GM21423 (cell line): ENCODE measurements around the gene DOCK3.

ENCODE experiments used
- ATAC-seq: cut with Tn5 transposase; IDR thresholded peaks from one replicate; pipeline ENCODE4 v1.9.1; 2021; ENCODE audit warnings: mild to moderate bottlenecking, moderate library complexity; ENCODE audit not compliant: unreplicated experiment

DOCK3 gene

DNA sequence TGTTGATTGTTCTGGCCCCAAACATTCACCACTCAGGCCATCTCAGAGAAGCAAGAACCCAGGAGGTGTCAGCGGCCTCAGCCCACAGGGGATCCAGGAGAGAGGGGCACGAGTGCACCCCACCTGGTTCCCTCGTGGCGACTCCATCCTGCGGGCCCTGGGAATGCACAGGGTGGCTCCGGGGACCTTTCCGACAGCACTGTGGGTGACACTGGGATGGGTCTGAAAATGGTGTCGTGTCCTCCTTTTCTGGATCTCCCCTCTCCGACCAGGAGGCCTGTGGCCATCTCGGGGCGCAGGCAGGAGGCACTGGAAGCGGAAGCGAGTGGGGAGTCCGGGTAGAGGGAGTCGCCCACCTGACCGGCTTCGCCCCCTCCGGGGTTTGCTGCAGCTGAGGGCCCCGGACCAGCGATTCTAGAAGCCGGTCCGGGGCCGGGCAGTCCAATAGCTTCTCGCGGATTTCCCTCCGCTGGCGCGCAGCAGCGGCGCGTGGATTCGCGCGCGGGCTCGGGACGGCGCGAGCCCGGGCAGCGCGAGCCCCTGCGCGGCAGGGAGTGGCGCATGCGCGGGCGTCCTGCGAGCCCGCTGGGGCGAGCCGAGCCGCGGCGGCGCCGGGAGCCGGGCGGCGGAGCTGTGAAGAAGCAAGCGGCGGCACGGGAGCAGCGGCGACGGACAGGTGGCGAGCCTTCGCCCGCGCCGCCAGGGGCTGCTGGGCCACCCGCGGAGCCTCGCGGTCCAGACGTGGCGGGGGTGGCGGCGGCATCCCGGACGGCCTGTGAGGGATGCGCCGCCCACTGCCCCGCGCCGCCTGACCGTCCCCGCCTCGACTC lies at the start of gene DOCK3:
TSS of gene DOCK3 (plus strand) at position 579 of the 830 bp plus-strand sequence. CDS start 337 bp downstream, outside the sequence.
- ATAC-seq, result no peak

DNA sequence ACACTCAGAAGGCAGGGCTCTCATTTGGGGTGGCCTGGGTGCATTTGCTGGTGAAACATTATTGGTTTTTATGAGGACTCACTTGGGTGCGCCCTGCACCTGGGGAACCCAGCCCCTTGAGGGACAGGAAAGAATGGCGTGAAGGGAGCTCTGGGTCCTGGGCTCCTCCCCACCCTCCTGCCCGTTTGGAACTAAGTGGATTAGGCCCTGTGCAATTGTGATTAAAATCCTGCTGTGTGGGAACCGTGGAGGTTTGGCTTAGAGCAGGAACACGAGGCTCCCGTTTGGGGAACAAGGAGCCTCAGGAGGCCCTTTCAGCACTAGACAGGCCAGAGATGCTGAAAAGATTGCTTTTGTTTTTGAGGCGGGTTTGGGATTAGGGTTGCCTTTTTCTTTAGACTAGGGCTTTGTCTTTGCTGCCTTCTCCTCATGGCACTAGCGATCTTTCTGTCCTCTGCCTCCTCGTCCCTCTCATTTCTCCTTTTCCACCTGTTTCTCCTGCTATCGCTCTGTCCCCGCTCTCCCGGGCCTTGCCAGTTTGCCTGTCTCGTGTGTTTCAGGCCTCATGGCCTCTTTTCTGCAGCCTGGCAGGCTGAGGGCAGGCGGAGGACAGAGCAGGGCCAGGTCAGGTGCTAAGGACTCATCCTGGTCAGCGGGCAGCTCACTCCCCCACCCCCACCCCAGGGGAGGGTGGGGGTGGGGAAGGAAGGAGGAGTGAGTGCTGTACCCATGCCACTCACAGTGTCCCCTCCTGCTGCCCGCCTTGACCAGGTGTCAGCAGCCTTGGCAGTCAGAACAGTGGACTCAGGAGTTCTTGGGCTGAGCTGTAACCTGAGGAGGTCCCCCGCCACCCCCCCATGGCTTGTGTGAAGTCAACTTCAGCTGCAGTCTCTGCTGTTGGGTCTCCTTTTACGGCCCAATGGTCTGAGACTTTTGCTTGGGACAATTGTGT lies 49.2 kb upstream of the DOCK3 start:
- ATAC-seq, result no peak

DNA sequence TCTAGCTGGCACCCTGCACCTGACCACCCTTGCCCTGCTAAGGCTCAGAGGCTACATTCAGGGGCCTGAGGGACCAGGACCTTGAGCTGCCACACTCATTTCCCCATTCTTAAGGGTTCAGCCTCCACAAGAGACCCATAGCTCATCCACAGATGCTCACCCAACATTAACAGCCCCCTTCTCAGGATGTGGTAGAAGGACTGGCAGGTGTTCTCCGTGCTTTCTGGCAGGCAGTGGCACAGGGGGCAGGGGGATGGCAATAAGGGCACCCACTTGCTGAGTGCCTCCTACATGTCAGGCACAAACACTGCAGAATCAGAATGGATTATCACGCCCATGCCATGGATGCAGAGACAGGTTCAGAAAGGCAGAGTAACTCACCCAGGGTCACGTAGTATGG lies 48.3 kb upstream of the DOCK3 start:
- ATAC-seq, result no peak

DNA sequence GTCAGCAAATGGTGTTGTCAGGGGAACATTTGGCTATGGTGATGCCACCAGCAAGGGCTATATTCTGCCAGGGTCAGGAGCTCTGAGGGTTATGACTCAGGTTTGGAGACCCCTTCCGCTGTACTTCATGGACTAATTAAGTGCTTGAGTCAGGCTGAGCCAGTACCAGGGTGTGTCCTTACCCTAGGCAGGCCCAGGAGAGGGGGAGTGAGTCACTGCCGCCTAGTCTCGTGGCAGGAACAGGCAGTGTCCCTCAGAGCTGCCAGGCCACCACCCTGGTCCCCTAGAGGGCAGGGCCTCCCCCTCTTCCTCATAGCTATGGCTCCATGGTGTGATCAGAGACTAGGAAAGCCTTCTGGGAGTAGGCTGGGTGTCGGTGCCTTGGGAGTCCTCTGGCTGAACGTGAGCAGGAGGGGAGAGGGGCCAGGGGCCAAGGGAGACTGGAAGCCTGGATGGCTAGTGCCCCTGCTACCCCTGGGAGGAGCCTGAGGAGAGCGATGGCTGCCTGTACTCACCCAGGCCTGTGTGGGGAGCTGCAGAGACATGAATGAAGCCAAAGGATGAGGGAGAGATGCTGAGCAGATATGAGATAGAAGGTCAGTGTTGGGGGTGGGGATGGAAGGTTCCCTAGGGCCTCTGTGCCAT lies 47.2 kb upstream of the DOCK3 start:
- no peak for ATAC-seq

DNA sequence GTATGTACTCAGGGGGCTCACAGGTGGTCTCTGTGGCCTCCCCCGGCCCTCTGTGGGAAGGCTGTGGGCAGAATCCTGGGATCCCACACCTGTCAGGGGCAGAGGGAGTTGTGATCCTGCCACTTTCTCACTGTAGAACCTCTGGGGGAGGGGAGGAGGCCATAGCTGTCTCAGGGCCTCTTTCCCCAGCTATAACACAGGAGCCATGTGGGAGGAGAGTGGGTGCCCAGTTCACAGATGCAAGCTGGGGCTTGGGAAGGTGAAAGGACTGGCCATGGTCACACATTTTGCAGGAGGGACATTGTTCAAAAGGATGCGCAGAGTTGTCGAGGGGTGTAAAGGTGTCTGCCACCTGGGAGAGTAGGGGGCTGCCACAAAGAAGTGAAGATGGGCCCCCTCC lies 46.1 kb upstream of the DOCK3 start:
- no peak for ATAC-seq

- no peak for ATAC-seq
Measured at GRCh38 chr3:50630394-50630793, 44.3 kb upstream of the DOCK3 start.

DNA sequence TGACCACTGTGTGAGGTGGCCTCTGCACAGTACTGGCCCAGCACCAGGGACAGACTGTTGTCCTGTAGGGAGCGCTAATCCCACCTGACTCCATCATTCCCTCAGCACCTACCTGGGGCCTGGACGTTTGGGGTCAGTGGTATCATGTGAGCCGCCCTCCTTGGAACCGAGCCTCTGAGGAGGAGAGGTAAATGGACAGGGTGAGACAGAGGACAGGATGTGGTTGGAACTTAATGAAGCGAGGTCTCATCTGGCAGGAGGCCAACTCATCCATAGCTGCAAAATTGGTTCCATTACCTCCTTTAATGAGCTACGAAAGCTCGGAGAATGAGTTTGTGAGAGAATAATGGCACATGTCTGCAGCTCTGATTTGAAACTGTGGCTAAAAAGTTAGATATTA lies 43.9 kb upstream of the DOCK3 start:
- ATAC-seq, result no peak

DNA sequence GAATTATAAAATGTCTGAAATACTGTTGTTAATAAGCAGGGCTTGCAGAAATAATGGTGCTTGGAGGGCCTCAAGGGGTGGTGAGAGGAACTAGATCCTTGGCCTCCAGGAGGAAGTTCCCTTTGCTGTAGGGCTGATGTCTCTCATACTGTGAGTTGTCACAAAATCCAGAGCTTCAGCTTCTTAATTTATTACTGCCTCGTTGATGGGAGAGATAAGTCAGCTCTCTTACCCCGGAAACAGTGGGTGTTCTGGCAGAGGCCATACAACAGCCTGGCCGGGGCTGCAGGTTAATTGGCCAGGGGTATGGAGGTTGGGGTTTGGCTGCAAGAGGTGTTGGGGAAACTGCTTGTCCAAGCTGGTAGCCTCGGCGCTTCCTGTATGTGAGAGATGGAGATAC lies 42.3 kb upstream of the DOCK3 start:
- ATAC-seq, result no peak

- no peak for ATAC-seq
Measured at GRCh38 chr3:50633230-50633790, 41.4 kb upstream of the DOCK3 start.

GRCh38 chr3:50635066-50635465 lies 39.7 kb upstream of the DOCK3 start:
- no peak for ATAC-seq

- no peak for ATAC-seq
Measured at GRCh38 chr3:50637011-50637410, 37.7 kb upstream of the DOCK3 start.

DNA sequence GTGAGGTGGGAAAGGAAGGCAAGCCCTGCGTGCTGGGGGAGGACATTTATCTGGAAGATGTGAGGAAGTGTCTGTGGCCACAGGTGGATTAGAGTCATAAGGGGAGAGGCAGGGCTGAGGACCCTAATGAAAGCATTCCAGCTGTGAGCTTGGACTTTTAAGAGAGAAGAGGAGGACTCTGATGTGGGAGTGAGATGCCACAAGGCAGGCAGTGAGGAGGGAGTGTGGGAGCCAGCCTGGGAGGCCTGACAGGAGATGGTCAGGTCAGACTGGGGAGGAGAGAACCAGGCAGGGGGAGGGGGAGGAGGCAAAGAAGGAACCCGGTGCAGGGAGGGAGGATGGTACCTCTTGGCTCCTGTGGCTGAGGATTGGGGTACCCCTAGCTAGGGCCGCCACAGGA lies 36.8 kb upstream of the DOCK3 start:
- no peak for ATAC-seq

GRCh38 chr3:50639055-50639494 lies 35.7 kb upstream of the DOCK3 start:
- no peak for ATAC-seq

DNA sequence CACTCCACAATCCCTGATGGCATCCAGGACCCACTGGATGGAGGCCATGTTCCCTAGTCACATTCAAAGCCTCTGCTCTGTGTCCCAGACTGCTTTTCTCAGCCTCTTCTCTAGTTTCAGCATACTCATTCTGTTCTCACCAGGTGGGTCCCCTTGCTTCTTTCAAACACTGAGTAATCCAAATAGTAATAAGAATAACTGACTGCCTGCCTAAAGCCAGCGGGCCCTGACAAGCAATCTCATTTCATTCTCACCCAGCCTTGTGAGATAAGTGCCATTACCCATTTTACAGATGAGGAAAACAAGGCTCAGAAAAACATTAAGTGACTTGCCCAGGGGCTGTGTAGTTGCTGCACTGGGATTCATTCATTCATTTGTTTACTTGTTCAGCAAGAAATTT lies 32.3 kb upstream of the DOCK3 start:
- ATAC-seq, result no peak

- no peak for ATAC-seq
Measured at GRCh38 chr3:50644561-50644960, 30.2 kb upstream of the DOCK3 start.

DNA sequence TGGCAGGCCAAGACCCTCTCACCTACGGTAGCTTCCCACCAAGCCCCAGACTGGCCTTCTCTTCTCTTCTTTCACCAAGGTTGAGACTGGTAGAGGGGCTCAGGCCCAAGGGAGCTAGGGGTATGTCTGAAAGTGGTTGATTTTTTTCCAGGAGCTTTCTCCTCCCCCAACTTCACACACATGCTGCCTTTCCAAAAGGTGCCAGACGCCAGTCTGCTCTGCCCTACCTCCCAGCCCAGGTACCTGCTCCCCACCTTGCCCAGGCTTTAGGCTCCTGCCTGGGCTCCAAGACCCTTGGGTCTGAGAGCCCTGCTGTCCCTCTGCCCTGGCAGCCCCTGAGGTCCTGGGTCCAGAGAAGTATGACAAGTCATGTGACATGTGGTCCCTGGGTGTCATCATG lies 29.3 kb upstream of the DOCK3 start:
- ATAC-seq, result no peak

- no peak for ATAC-seq
Measured at GRCh38 chr3:50648313-50648712, 26.4 kb upstream of the DOCK3 start.

DNA sequence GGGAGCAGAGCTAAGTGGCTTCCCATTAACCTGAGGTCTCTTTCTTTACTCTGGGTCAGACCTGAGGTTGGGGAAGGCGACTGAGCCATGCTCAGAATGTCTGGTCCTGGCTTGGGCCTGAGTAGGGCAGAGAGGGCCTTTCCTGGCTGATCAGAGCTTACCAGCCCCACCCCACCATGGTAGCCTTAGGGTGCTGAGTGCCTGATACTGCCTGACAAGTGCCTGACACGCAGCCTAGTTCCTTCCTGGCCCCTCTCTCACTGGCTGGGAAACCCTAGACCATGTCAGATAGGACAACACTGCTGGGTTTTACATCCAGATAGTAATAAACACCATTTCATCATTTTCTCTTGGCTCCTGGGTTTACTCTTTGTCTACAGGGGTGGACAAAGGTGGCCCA lies 25.8 kb upstream of the DOCK3 start:
- ATAC-seq, result no peak

- ATAC-seq, result no peak
Measured at GRCh38 chr3:50649451-50649931, 25.2 kb upstream of the DOCK3 start.

- no peak for ATAC-seq
Measured at GRCh38 chr3:50650018-50650417, 24.7 kb upstream of the DOCK3 start.

DNA sequence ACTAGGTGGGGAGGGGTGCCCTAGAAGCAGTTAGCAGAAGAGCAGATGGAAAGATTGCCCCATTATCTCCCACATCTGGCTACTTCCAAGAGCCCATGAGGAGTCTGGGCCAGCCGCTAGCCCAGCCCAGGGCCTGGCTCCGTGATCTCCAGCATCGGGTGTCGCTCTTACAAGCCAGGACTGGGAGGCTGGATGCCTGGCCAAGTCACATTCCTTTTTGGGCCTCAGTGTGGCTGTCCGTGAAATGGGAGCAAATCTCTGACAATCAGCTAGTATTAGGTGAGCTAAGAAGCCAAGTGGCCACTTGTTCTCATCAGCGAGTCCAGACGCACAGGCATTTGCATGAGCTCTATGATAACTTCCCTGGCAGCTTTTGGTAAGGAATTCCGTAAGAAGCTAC lies 23.3 kb upstream of the DOCK3 start:
- ATAC-seq, result no peak
